ENCODE results near the gene POLE3.
"Not testable (repeated sequence)": the region's sequence is repeated elsewhere in the genome, so short reads cannot be mapped to it uniquely, and the experiment has no call there.

The POLE3 gene

GRCh38 chr9:113410207-113410864, at the start of gene POLE3, which contains the start of gene C9orf43:
Gene POLE3 (minus strand): TSS chr9:113410675. CDS start chr9:113410293, 382 bp downstream.
Gene C9orf43 (plus strand): TSS chr9:113410747. CDS start chr9:113413494, 2,747 bp downstream.
- DNase-seq = peak; percentile 92

DNA sequence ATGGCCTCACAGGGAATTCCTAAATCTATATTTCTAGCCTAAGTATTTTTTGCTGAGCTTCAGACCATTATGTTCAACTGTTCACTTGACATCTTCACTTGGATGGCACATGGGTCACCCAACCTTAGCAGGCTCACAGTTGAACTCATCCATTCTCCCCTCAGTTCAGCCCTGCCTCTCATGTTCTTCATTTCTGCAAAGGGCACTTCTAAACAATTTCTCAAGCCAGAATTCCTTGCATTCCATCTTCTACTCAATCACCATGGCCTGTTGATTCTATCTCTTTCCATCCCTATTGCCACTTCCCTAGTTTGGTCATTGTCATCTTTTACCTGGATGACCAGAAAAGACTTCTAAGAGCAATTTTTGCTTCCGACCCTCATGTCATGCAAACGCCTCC, 45.8 kb upstream of the POLE3 start:
- DNase-seq = no peak

DNA sequence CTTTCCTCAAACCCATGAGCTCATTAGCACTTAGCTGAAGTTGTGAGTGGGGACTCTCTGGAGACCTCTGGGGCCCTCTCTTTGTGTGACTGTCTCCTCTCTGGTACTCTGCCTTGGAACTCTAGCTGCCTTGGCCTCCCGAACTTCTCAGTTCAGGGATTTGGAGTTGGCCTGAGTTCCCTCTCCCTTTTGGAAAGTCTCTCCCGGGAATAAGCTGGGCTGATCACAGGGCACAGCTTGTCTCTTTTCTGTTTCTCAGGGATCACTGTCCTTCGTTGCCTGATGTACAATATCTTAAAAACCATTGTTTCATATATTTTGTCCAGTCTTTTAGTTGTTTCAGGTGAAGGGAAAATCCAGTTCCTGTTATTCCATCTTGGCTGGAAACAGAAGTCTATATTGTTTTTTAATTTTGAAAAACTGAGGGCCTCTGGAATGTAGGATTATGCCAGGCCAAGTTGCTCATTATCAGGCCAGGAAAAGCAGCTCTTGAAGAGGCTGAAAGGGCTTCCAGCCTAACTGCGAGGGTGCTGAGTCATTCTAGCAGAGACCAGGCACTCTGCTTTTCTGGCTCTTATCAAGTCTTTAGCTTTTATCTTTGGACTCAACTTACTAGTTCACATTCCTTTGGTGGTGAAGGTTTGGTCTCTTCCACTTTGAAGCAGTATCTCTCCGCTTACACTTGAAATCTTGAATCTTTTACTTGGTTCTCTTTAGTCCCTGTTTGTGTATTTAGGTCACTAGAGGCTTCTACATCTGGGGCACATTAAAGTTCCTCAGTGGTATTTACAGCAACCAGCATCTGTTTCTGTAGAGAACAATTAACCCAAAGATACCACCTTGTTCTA, 44.7 kb upstream of the POLE3 start:
- DNase-seq = no peak

DNA sequence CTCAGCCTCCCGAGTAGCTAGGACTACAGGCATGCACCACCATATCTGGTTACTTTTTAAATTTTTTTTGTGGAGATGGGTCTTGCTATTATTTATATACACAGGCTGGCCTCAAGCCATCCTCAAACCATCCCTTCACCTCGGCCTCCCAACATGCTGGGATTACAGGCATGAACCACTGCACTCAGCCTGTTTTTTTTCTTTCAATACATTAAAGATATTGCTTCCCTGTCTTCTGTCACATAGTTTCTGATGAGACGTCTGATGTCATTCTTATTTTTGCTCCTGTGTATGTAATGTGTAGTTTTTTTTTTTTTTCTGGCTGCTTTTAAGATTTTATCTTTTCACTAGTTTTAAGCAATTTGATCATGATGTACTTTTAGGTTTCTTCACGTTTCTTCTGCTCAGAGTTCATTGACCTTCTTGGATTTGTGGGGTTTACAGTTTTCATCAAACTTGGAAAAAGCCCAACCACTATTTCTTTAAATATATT, 41.7 kb upstream of the POLE3 start:
- no peak for DNase-seq

- no peak for DNase-seq
Observed at GRCh38 chr9:113449376-113449775, 38.9 kb upstream of the POLE3 start.

DNA sequence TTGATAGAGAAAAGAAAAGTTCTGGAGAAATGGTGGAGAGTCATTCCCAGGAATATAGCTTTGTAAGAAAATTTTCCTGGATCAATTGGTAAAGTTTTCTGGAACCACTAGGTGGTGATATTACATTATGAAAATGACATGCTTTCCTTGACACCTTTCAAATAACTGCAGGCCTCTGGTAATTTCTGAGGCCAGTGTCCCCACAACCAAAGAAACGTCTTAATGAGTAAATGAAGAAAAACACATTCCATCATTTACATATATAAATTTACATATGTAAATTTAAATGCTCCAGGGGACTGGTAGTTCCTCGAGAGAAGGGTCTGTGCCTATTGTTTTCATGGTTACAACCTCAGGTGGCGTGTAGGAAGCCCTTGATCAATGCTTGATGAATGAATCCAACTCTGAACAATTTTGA, 35.9 kb upstream of the POLE3 start:
- DNase-seq = peak; percentile 7

- no peak for DNase-seq
Observed at GRCh38 chr9:113444736-113445135, 34.3 kb upstream of the POLE3 start.

GRCh38 chr9:113437716-113438115, 27.2 kb upstream of the POLE3 start:
- DNase-seq = not testable (repeated sequence)

DNA sequence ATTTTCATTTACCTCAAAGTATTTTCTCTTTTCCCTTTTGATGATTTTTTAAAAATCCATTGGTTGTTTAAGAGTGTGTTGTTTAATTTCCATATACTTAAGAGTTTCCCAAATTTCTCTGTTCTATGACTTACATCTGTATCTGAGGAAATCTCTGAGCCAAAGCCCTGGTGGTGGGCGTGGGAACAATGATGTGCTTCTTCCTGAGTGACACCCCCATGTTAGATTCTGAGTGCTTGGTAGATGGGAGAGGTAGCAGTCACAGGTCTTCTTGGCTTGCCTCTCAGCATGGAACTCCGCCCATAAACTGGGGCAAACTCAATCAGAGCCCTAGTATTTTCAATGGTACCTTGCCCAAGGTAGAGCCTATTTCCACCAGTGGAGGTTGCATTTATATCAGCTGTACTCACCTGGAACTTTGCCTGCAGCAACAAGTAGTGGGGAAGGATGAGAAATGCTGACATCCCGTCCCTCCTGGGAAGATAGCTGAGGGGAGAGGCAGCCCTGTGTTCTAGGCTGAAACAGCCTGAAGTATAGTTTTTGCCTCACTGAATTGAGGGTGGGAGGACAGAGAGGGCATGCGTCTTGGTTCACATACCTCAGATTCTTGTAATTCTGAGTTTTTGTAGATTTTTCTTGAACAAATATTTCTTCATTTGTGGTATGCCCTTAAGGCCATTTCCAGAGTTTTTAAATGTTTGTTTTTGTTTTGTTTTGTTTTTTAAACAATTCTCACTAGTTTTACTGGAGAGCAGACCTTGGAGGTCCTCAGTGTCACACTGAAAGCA, 26.4 kb upstream of the POLE3 start:
- no peak for DNase-seq

DNA sequence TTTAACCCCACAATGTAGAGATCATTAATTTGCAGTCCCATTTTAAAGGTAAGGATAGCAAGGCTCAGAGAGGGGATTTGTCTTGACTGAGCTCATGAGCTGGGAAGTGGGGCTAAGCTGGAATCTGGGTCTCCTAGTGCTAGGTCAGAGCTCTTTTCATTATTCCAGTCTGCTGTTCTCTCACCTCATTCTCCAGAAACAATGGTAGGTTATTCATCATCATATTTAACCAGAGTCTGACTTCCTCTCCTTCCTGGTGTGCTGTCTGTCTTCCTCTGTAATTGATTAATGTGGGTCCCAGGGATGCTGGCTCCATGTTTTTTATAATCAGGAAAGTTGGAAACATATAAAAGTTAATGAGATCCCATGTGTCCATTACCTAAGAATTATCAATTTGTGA, 20.7 kb upstream of the POLE3 start:
- no peak for DNase-seq

DNA sequence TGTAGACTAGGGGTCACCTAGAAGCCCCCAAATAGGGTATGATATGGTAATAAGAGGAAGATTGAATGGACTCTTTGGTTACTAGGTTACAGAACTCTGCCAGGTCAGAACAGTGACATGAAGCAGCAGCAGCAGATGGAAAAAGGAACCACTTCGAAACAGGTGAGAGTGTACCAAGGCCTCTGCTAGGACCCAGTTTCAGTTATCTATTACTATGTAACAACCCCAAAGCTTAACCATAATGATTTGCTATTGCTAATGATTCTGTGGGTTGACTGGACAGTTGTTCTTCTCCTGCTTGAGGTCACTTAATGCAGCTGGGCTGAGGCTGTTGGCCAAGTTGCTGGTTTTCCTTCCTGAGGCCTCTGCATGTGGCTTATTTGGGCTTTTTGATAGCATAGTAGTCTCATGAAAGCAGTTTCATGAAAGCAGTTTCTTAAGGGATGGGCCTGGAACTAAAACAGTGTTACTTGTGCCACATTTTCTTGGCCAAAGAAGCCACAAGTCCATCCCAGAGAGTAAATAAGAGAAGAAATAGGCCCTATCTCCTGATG, 17.7 kb upstream of the POLE3 start:
- DNase-seq = no peak

DNA sequence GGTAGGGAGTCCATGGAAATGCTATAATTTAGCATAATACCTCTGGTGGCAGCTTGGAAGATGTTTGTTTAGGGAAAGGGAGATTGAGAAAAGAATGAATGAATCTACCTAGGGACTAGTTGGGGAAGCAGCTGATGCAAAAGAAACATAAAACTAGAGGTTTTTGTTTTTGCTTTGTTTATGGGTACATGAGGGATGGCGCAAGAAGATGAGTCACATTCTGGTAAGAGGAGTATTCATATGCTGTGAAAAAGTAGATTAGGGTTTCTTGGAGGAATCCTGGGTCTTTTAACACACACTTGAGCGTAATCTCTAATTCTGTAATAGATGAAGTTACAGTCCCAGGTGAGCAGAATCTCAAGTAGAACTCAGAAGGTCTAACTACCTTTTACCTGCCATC, 17.2 kb upstream of the POLE3 start:
- DNase-seq = no peak

- DNase-seq = no peak
Observed at GRCh38 chr9:113426701-113427100, 16.2 kb upstream of the POLE3 start.

GRCh38 chr9:113425072-113425471, 14.6 kb upstream of the POLE3 start:
- DNase-seq = no peak

- DNase-seq = no peak
Observed at GRCh38 chr9:113421726-113422125, 11.3 kb upstream of the POLE3 start.

DNA sequence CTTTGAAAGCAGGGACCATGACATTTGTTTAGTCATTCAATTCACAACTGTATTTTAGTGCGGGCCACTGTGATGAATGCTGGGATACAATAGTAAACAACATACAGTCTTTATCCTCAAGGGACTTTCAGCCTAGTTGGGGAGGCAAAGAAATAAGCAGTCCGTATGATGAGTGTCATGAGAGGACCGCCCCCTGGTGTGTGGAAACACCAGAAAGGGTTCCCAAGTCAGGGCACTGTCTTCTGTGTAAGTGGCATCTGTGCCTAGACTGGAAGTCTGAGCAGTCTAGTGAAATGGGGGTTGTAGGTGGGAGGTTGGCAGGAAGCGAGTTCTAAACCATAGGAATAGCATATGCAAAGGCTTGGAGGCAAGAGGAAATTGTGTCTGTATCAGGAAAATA, 6.9 kb upstream of the POLE3 start:
- no peak for DNase-seq

DNA sequence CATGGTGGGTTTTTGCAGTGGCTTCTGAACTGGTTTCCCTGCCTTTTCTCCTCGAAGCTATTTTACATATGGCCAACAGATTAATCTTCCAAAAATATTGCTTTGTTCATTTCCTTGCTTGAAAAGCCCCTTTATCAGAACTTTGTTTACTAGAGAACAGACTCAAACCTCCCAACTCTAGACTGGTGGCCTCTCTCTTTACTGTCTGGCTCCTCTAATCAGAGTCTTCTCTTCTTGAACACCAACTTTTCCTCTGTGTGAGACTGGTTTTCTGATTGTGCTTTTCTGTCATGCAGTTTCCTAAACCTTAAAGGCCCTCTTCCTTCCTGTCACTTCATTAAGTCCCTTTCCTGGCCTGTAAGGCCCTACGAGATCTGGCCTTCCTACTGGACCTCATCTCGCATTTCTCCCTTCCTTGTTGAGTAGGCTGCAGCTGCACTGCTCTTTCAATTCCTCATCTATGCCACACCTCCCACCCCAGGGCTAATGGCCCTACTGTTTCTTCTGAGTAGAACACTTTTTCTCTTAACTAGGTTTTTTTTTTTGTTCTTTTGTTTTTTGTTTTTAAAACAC, 5.8 kb upstream of the POLE3 start:
- DNase-seq = no peak

DNA sequence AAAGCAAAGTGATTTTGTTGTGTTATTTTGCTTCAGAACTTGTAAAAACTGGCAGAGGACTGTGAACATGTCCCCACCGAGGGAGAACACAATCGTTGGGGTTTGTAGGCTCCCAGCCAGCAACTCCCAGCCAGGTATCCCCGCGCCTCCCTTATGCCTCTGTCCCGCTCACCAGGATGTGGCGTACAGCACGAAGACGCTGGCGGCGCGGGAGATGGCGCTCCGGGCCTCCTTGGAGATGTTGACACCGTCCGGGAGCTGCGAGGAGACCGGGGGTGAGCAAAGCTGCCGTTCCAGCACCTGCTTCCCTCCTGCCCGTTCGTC, 630 bp downstream of the POLE3 start:
- DNase-seq = no peak

- DNase-seq = no peak
Observed at GRCh38 chr9:113409481-113409880, 994 bp downstream of the POLE3 start.

- peak; percentile 38 for DNase-seq
Observed at GRCh38 chr9:113406873-113407511, 3.5 kb downstream of the POLE3 start.

DNA sequence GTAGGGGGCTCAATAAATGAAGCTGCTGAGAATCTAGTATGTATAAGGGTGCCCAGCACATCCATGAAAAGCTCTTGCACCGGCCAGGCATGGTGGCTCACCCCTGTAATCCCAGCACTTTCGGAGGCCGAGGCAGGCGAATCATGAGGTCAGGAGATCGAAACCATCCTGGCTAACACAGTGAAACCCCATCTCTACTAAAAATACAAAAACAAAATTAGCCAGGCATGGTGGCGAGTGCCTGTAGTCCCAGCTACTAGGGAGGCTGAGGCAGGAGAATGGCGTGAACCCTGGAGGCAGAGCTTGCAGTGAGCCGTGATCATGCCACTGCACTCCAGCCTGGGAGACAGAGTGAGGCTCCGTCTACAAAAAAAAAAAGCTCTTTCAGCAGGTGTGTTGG, 4.1 kb downstream of the POLE3 start:
- DNase-seq = not testable (repeated sequence)

DNA sequence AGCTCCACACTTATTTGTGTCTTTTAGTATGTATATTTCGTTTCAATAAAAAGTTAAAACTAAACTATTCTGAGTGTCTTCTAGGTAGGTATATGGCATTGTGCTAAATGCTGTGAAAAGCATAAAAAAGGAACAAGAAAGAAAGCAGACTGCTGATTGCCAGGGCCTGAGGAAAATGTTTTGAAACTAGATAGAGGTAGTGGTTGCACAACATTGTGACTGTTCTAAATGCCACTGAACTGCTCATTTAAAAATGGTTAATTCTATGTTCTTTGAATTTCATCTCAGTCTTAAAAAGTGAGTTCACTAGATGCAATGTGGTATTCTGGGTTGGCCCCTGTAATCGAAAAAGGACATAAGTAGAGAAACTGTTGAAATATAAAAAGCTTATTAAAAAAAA, 6.8 kb downstream of the POLE3 start:
- DNase-seq = no peak
